HCT116 (cell line): ENCODE measurements around the gene DAGLA. TPM values are rescaled to one million over a fixed set of nuclear protein-coding genes. Genes with fewer than 3 reads are reported as not detected.

Source experiments
- ATAC-seq: fragments of 200-7000 bp; cut with Tn5 transposase; 2 replicates; pipeline ENCODE4 v1.9.1; 2020; ENCODE audit warnings: mild to moderate bottlenecking, moderate library complexity
- BruUV-seq: library from RNA; stranded (reverse); fragments of 400-500 nt; replicated peaks from 2 replicates; lab custom pipeline; 2021; lab: Mats Ljungman, UMichigan
- CTCF ChIA-PET: fragments of 300-600 bp; sonication (Branson Sonifier 250); formaldehyde crosslinking; loops from one replicate; lab custom pipeline; 2021; ENCODE audit warnings: antibody characterized with exemption; lab: Charles Lee
- POLR2A ChIA-PET: fragments of 300-600, 350-600 bp; sonication (Branson Sonifier 250); formaldehyde crosslinking; loops from one replicate; lab custom pipeline; 2021; ENCODE audit warnings: antibody characterized with exemption; lab: Charles Lee
- RAD21 ChIA-PET, 2 experiments: fragments of 300-600 bp; sonication (Branson Sonifier 250); formaldehyde crosslinking; loops; one replicate each; lab custom pipeline; 2023; ENCODE audit warnings: low total read pairs in 2 of 2; ENCODE audit not compliant: uncharacterized antibody in 2 of 2, unreplicated experiment in 2 of 2, low non-redundant PET in 1 of 2; lab: Charles Lee
- DNase-seq: peaks from one replicate; pipeline ENCODE4 v3.0.0-alpha.2; 2010; ENCODE audit warnings: low read depth, low spot score
- H2AFZ ChIP-seq: fragments of 200-600 bp; shearing (Covaris generic), sonication (generic); 2 replicates; pipeline ENCODE4 v1.6.1; 2017; ENCODE audit warnings: low read depth, mixed run types, mixed read lengths, antibody characterized with exemption, low read length; ENCODE audit not compliant: poor library complexity, severe bottlenecking
- H3K27ac ChIP-seq: 2 replicates; pipeline ENCODE4 v1.5.1; 2012; ENCODE audit warnings: low read depth, low read length
- H3K27me3 ChIP-seq: fragments of 200-600 bp; sonication (generic); 2 replicates; pipeline ENCODE4 v1.6.1; 2016; ENCODE audit warnings: mixed run types, low read length, mixed read lengths; ENCODE audit not compliant: insufficient read depth
- H3K36me3 ChIP-seq, 2 experiments: fragments of 200-500 bp in 1 of 2; fragments of 200-600 bp in 1 of 2; sonication (Bioruptor generic) in 1 of 2; sonication (generic) in 1 of 2; 2 replicates each; pipeline versions ENCODE4 v1.5.1 to v1.6.1; 2014 to 2016; ENCODE audit warnings: low read length in 2 of 2, inconsistent platforms in 1 of 2, mixed read lengths in 1 of 2, mixed run types in 1 of 2; ENCODE audit not compliant: insufficient read depth in 2 of 2, control insufficient read depth in 1 of 2
- H3K4me1 ChIP-seq, 2 experiments: fragments of 200-600 bp in 1 of 2; sonication (generic) in 1 of 2; 2 replicates each; pipeline versions ENCODE4 v1.5.1 to v1.6.1; 2012 to 2017; ENCODE audit warnings: low read length in 2 of 2, inconsistent platforms in 1 of 2, mild to moderate bottlenecking in 1 of 2, mixed read lengths in 1 of 2, mixed run types in 1 of 2, moderate library complexity in 1 of 2; ENCODE audit not compliant: insufficient read depth in 2 of 2, control insufficient read depth in 1 of 2
- H3K4me2 ChIP-seq: fragments of 200-600 bp; sonication (generic); 2 replicates; pipeline ENCODE4 v1.6.1; 2017; ENCODE audit warnings: mixed run types, low read length, mixed read lengths
- H3K4me3 ChIP-seq, 2 experiments: fragments of 200-600 bp in 1 of 2; sonication (generic) in 1 of 2; replicated peaks in 1 of 2; 2 replicates each; pipeline ENCODE4 v1.5.1; 2011 to 2016; ENCODE audit warnings: low read length in 2 of 2, control low read depth in 1 of 2, low read depth in 1 of 2, mild to moderate bottlenecking in 1 of 2, mixed read lengths in 1 of 2, mixed run types in 1 of 2
- H3K79me2 ChIP-seq: fragments of 200-600 bp; sonication (generic); 2 replicates; pipeline ENCODE4 v1.6.1; 2017; ENCODE audit warnings: mild to moderate bottlenecking, mixed run types, low read length, moderate library complexity, mixed read lengths; ENCODE audit not compliant: insufficient read depth
- H3K9ac ChIP-seq: fragments of 200-600 bp; sonication (generic); 2 replicates; pipeline ENCODE4 v1.6.1; 2016; ENCODE audit warnings: low read length, mixed read lengths
- H3K9me2 ChIP-seq: fragments of 200-600 bp; sonication (generic), shearing (Covaris generic); 2 replicates; pipeline ENCODE4 v1.6.1; 2017; ENCODE audit warnings: mixed run types, mild to moderate bottlenecking, moderate library complexity; ENCODE audit not compliant: insufficient read depth
- H3K9me3 ChIP-seq, 2 experiments: fragments of 200-500 bp in 1 of 2; fragments of 200-600 bp in 1 of 2; sonication (Bioruptor generic) in 1 of 2; sonication (generic) in 1 of 2; 2 replicates each; pipeline ENCODE4 v1.6.1; 2014 to 2017; ENCODE audit warnings: low read length in 2 of 2, mixed read lengths in 2 of 2, inconsistent platforms in 1 of 2, low read depth in 1 of 2, mild to moderate bottlenecking in 1 of 2, mixed run types in 1 of 2, moderate library complexity in 1 of 2; ENCODE audit not compliant: control insufficient read depth in 1 of 2, insufficient read depth in 1 of 2
- H4K20me1 ChIP-seq: fragments of 200-600 bp; sonication (generic), shearing (Covaris generic); 2 replicates; pipeline ENCODE4 v1.6.1; 2017; ENCODE audit warnings: mixed run types, mild to moderate bottlenecking, moderate library complexity; ENCODE audit not compliant: insufficient read depth
- ATF3 ChIP-seq: IDR thresholded peaks from 2 replicates; pipeline ENCODE4 v1.6.1; 2012
- CBX3 ChIP-seq: IDR thresholded peaks from 2 replicates; pipeline ENCODE4 v1.6.1; 2012; ENCODE audit warnings: low read depth
- CEBPB ChIP-seq: IDR thresholded peaks from 2 replicates; pipeline ENCODE4 v1.6.1; 2012; ENCODE audit warnings: low read depth
- EGR1 ChIP-seq: IDR thresholded peaks from 2 replicates; pipeline ENCODE4 v1.6.1; 2012; ENCODE audit warnings: low read depth
- ELF1 ChIP-seq: IDR thresholded peaks from 2 replicates; pipeline ENCODE4 v1.6.1; 2012; ENCODE audit warnings: low read depth, borderline replicate concordance
- EZH2phosphoT487 ChIP-seq: fragments of 200-600 bp; IDR thresholded peaks from 2 replicates; pipeline ENCODE4 v1.6.1; 2018; ENCODE audit warnings: antibody characterized with exemption, borderline replicate concordance
- MAX ChIP-seq: IDR thresholded peaks from 2 replicates; pipeline ENCODE4 v1.6.1; 2012
- POLR2A ChIP-seq: IDR thresholded peaks from 2 replicates; pipeline ENCODE4 v1.7.0; 2011; ENCODE audit warnings: borderline replicate concordance; ENCODE audit not compliant: insufficient read depth, insufficient read length; ENCODE audit errors: extremely low read depth
- RAD21 ChIP-seq: IDR thresholded peaks from 2 replicates; pipeline ENCODE4 v1.6.1; 2012; ENCODE audit warnings: low read depth, mild to moderate bottlenecking
- REST ChIP-seq: IDR thresholded peaks from 2 replicates; pipeline ENCODE4 v1.6.1; 2012; ENCODE audit warnings: low read depth
- SP1 ChIP-seq: IDR thresholded peaks from 2 replicates; pipeline ENCODE4 v1.6.1; 2012; ENCODE audit warnings: low read depth
- TCF7L2 ChIP-seq: IDR thresholded peaks from 2 replicates; pipeline ENCODE4 v1.7.0; 2011; ENCODE audit warnings: borderline replicate concordance, inconsistent platforms; ENCODE audit not compliant: insufficient read depth, insufficient read length; ENCODE audit errors: extremely low read depth
- YY1 ChIP-seq: IDR thresholded peaks from 2 replicates; pipeline ENCODE4 v1.6.1; 2011; ENCODE audit warnings: low read length, low read depth, moderate library complexity, mild to moderate bottlenecking; ENCODE audit not compliant: insufficient replicate concordance; ENCODE audit errors: extremely low read depth
- ZBTB33 ChIP-seq: IDR thresholded peaks from 2 replicates; pipeline ENCODE4 v1.6.1; 2011; ENCODE audit warnings: mild to moderate bottlenecking, low read length, moderate library complexity; ENCODE audit not compliant: insufficient replicate concordance; ENCODE audit errors: extremely low read depth
- ZFX ChIP-seq: fragments of 450-650 bp; IDR thresholded peaks from 2 replicates; pipeline ENCODE4 v1.6.1; 2017
- ZNF274 ChIP-seq: fragments of 200-500 bp; sonication (Bioruptor generic); IDR thresholded peaks from 2 replicates; pipeline ENCODE4 v1.6.1; 2014; ENCODE audit warnings: mild to moderate bottlenecking, low read depth, low read length, inconsistent platforms
- intact Hi-C: fragments of 100-400 bp; cut with micrococcal nuclease; formaldehyde crosslinking; loops from 2 replicates; pipeline ENCODE4 v1.10.0; 2022
- total RNA-seq: library from RNA; stranded (reverse); gene quantifications from one replicate; pipeline ENCODE4 v1.2.1, GENCODE V29; 2021; ENCODE audit not compliant: unreplicated experiment

The DAGLA gene
- total RNA-seq, 1 experiment from 2014 or later = 2.7 TPM

GRCh38 chr11:61637277-61637676 lies 42.9 kb upstream of the DAGLA start (continued):
- TF ChIP-seq ATF3 = no peak

GRCh38 chr11:61639816-61640443 lies 40.3 kb upstream of the DAGLA start:
- TF ChIP-seq CBX3 (no peak), REST (no peak), POLR2A (no peak), CEBPB (no peak), SP1 (no peak), EZH2phosphoT487 (no peak), ELF1 (no peak), TCF7L2 (no peak), ZBTB33 (no peak), ZNF274 (no peak), ZFX (no peak), RAD21 (no peak), YY1 (no peak), MAX (no peak), EGR1 (no peak)
- Histone ChIP-seq H3K4me2 (no peak overlapping the region), H2AFZ (no peak overlapping the region), H3K9me3 (no peaks in the 10 kb centered on the region), H3K36me3 (no peaks in the 10 kb centered on the region), H3K27ac (no peak overlapping the region), H3K4me3 (no peak overlapping the region), H3K9ac (no peak overlapping the region), H3K4me1 (peaks cover 2 to 13% of the 10 kb centered on the region in 2 experiments; a peak in 2 of 4 replicates), H3K9me2 (no peaks in the 10 kb centered on the region), H3K27me3 (no peaks in the 10 kb centered on the region), H4K20me1 (no peaks in the 10 kb centered on the region), H3K79me2 (no peaks in the 10 kb centered on the region)
- no peak for DNase-seq
- intact Hi-C loops = no loop called here
- POLR2A ChIA-PET = no interaction called here
- CTCF ChIA-PET = interaction anchor here (2.3 to 3.5 kb wide), 6 partner anchors 10 to 304 kb away, joined by 13 to 37 read pairs (median 15); no protein-coding TSS in a partner anchor
- no peak for ATAC-seq
- RAD21 ChIA-PET = no interaction called here
- no TSS peak for BruUV-seq
